Right ventricle myocardium superior (tissue), 1 donor: ENCODE measurements around the gene DNAJC17. TPM values are rescaled to one million over a fixed set of nuclear protein-coding genes. Genes with fewer than 3 reads are reported as not detected.

Source experiments
- ATAC-seq: fragments of 200-7000 bp; cut with Tn5 transposase; one replicate; pipeline ENCODE4 v1.9.1; 2020; ENCODE audit warnings: mild to moderate bottlenecking; ENCODE audit not compliant: poor library complexity
- DNase-seq: peaks from one replicate; pipeline ENCODE4 v3.0.0-alpha.2; 2020
- intact Hi-C: fragments of 100-400 bp; cut with DNase I; formaldehyde crosslinking; loops from one replicate; pipeline ENCODE4 v1.11.2; 2022
- total RNA-seq: library from RNA; stranded (reverse); fragmentation: NEBNext Ultra II Directional; extraction: Animal tissue kit (Norgen Biotek cat#: 25700); gene quantifications from one replicate; pipeline ENCODE4 v1.2.1, GENCODE V29; 2021
- donor health status: DM: no; HTN: yes; CAD: no; lungs with severe emphysema.

The DNAJC17 gene
- total RNA-seq, 1 donor from 2014 or later = 16.1 TPM

GRCh38 chr15:40836020-40836419 lies 28.7 kb upstream of the DNAJC17 start:
- ATAC-seq (no peak), DNase-seq (no peak)
- intact Hi-C loops = no loop called here

GRCh38 chr15:40832903-40833302 lies 25.6 kb upstream of the DNAJC17 start:
- no peak for ATAC-seq
- intact Hi-C loops = no loop called here
- DNase-seq = no peak

DNA sequence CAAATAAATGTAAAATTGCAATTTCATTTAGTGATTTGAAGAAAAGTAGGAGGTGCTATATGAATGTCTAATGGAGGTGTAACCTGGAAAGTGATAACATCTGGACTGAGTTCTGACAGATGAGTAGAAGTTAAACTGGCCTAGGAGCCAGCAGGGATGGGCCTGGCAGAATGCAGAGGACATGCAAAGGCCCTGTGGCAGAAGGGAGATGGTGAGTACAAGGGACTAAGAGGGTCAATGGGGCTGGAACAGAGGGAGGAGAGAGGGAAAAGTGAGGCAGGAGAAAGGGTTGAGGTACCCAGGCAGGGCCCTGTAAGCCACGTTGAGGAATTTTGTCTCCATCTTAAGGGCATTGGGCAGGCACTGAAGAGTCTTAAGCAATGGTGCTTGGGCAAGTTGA lies 24.6 kb upstream of the DNAJC17 start:
- ATAC-seq = no peak
- no peak for DNase-seq
- intact Hi-C loops = no loop called here

GRCh38 chr15:40830884-40831283 lies 23.6 kb upstream of the DNAJC17 start:
- intact Hi-C loops = no loop called here
- no peak for ATAC-seq

DNA sequence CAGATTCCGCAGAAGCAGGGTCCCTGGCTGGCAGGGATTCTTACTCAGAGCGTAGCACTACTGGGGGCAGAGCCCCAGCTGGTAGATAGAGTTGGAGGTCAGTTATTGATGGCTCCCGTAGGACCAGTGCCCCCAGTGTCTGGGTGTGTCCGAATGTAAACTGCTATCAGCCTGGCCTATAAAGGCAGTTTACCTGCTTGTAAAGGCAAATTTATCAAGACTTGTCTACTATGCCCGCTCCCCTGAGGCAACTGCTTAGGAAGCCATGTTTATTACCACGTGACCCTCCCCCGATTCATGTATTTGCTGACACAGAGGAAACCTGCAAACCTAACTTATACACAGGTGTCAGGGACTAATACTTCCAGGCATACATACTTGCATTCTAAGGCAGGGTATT lies 21.8 kb upstream of the DNAJC17 start:
- DNase-seq (no peak), ATAC-seq (no peak)
- intact Hi-C loops = no loop called here

More at GRCh38 chr15:40830884-40831283, 23.6 kb upstream of the DNAJC17 start:
- DNase-seq = no peak

DNA sequence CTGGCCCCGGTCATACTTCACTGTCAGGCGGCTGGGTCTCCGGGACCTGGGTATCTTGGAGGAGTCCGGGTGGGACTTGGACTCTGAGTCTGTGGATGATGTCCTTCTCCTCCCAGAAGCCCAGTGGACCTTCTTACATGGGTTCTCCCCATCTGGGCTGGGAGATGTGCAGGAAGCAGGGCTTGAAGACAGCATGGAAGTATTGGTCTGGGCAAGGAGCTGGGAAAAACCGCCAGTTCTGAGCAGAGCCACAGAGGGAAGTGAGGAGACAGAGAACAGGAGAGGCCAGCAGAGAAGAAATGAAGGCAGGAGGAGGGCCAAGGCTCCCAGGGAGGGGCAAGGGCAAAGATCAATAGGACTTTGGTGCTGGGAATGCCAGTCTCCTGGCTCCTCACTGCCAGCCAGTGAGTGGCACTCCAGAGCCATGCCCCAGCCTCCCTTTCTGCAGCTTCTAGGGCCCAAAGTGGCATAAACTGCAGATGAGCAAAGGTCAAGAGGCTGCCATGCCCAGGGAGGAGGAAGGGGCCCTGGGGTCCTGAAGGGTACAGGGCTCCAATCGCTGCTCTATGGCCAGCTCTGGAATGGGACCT lies 21.3 kb upstream of the DNAJC17 start, which contains the start of gene PPP1R14D:
TSS of gene PPP1R14D (minus strand) at position 262 of the 590 bp plus-strand sequence. CDS start at position 195, 67 bp downstream.
- DNase-seq (no peak), ATAC-seq (peak; percentile 43)
- intact Hi-C loops = no loop called here

DNA sequence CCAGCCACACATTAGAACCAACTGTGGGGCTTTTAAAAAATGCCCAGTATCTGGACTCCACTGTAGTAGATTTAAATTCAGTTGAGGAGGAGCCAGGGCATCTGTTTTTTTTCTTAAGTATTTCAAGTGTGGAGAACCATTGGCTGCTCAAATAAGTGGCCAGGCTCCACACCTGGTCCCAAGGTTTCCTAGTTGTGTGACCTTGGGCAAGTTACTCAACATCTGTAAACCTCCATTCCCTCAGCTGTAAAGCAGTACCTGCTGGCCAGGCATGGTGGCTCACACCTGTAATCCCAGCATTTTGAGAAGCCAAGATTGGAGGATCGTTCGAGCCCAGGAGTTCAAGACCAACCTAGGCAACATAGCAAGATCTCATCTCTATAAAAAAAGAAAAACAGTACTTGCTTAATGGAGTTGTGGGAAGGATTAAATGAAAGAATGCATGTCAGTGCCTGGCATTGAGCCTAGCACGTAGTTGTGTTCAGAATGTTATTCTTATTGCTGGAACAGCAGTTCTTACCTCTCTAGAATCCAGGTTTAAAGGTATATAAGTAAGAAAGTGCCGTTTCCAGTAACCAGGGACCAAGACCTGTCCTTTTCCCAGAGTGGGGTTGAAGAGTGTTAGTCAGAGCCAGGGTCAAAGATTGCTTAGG lies 19.3 kb upstream of the DNAJC17 start:
- ATAC-seq (no peak), DNase-seq (no peak)
- intact Hi-C loops = no loop called here

- intact Hi-C loops = no loop called here
- DNase-seq (no peak), ATAC-seq (no peak)
Measured at GRCh38 chr15:40825661-40826422, 18.6 kb upstream of the DNAJC17 start.

DNA sequence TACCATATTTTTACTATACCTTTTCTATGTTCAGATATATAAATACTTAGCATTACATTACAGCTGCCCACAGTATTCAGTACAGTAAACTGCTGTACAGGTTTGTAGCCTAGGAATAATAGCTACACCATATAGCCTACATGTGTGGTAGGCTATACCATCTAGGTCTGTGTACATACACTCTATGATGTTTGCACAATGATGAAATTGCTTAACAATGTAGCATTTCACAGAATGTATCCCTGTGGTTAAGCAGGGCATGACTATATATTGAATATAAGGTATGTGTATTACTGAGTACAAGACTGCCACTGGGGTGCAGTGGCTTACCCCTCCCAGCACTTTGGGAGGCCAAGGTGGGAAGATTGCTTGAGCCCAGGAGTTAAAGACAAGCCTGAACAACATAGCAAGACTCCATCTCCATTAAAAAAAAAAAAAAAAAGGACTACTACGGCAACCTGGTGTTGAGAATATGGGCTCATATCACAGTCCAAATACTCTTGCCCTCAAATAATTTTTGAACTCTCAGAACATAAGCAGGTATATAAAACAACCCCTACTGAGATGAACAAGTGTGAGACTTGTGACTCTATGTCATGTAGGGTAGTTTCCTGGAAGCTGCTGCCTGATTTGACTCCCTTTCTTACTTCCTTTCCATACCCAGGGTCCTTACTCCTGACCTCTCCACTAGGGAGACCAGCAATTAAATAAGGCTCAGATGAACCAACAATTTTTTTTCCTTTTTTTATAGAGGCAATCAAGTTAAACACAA lies 16.5 kb upstream of the DNAJC17 start:
- DNase-seq = no peak

DNA sequence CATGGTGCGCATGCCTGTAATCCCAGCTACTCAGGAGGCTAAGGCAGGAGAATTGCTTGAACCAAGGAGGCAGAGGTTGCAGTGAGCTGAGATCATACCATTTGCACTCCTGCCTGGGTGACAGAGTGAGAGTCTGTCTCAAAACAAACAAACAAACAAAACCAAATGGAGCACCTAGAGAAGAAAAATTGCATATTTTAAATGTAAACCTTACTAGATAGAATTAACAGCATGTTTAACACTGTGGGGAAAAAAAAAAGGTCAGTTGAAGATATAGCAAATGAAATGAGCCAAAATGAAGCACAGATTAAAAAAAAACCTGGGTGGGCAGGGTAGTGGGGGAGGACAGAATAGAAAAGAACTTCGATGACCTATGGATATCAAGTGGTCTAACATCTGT lies 13.9 kb upstream of the DNAJC17 start:
- intact Hi-C loops = no loop called here
- ATAC-seq (no peak), DNase-seq (no peak)

More for the DNA sequence above, 16.5 kb upstream of the DNAJC17 start:
- ATAC-seq = no peak
- intact Hi-C loops = no loop called here

GRCh38 chr15:40819048-40819447 lies 11.8 kb upstream of the DNAJC17 start:
- DNase-seq (no peak), ATAC-seq (no peak)
- intact Hi-C loops = no loop called here

GRCh38 chr15:40815042-40815698 lies 7.9 kb upstream of the DNAJC17 start:
- peak; percentile 76 for ATAC-seq
- peak; percentile 52 for DNase-seq
- intact Hi-C loops = no loop called here

DNA sequence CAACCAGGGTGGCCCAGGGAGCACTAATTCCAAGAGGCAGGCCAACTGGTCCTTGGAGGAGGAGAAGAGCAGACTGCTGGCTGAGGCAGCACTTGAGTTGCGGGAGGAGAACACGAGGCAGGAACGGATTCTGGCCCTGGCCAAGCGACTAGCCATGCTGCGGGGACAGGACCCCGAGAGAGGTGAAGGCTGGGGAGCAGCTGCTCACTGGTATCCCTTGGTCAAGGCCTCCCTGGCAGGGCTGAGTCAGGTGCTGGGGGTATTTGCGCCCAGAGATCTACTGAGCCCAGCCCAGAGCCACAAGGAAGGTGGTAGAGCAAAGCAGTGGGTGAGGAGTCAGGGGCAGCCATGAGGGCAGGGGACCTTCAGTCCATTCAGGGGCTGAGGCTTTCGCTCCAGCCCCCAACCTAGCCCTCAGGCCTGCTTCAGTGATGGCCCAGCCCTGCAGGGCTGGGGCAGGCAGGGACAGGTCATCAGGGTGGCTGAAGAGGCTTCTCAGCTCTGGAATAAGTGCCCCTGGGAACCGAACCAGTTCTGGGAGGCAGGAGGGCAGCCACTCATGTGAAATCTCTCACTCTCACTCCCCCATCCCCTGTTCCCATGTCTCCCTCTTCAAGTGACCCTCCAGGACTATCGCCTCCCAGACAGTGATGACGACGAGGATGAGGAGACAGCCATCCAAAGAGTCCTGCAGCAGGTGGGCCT lies 5.6 kb upstream of the DNAJC17 start:
- no peak for ATAC-seq
- intact Hi-C loops = no loop called here
- no peak for DNase-seq

- DNase-seq = no peak
- no peak for ATAC-seq
- intact Hi-C loops = no loop called here
Measured at GRCh38 chr15:40808861-40809450, 1.7 kb upstream of the DNAJC17 start.

DNA sequence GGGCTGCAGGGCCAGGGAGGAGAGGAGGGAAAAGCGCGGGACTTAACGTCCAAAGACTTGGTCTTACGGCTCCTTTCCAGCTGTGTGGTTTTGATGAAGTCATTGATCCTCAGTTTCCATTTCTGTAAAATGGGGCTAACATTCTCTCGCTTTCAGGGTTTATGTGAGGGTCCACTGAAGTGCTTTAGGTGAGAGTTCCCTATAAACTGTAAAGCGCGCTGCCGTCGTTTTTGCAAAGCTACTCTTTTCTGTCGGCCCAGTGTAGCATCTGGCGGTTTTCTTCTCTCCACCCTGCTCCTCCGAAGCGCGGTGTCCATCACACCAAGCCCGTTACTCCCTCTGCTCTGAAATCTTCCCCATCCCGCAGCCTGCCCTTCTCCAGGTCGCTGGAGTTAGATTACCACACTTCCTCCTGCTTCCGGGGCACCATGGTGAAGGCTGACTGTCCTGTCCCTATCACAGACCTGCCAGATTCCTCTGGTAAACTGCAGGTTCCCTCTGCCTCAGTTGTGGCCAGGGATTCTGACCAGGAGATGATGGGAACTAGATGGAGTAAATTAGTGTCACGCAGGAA lies 702 bp upstream of the DNAJC17 start:
- intact Hi-C loops = no loop called here
- ATAC-seq = no peak
- DNase-seq = no peak

DNA sequence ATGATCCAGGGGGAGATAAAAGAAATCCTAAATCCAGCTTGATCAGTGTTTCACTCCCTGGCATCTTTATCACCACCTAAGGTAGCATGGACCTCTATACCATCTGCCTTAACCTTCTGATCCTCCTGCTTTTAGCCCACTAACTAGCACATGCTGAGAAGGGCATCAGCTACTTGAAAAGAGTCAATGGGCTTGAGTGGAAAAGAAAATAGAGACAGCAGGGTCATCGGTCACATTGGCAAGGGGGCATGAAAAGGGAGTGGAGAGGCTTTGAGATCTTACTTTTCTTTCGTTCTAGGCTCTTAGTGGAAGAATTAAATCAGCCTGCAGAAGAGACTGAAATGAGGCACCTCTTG lies 623 bp downstream of the DNAJC17 start:
- no peak for DNase-seq
- intact Hi-C loops = no loop called here
- ATAC-seq = no peak

GRCh38 chr15:40803688-40804087 lies 3.6 kb downstream of the DNAJC17 start:
- no peak for ATAC-seq
- intact Hi-C loops = no loop called here
- no peak for DNase-seq

DNA sequence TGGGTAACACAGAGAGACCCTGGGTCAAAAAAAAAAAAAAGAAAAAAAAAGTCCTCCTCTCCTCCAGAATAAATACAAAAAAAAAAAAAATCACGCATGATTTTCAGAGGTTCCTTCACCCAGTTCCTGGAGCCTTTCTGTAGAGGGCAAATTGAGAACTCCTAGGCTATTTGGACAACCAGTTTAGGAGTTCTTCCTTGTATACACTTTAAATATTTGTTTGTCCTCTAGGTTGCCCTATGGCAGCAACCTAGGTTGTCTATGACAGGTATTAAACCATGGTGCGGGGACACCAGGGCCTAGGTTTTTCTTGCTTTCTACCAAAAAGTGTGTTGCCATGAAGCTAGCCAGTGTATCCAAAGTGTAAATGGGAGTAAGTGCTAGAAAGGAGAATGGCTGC lies 4.2 kb downstream of the DNAJC17 start:
- intact Hi-C loops = no loop called here
- ATAC-seq = no peak
- DNase-seq = no peak
